Right cardiac atrium (tissue), 5 donors: ENCODE data around the gene DDOST. TPM values are rescaled to one million over a fixed set of nuclear protein-coding genes. Genes with fewer than 3 reads are reported as not detected.

Experiments used
- ATAC-seq, 2 donors: fragments of 200-7000 bp; cut with Tn5 transposase; one replicate each; pipeline versions ENCODE4 v1.8.0 to v1.9.1; 2020; ENCODE audit warnings: moderate library complexity in 2 of 2, mild to moderate bottlenecking in 1 of 2
- DNase-seq, 3 donors: peaks; one replicate each; pipeline ENCODE4 v3.0.0-alpha.2; 2020
- H3K27ac ChIP-seq: one replicate; pipeline ENCODE4 v1.5.1; 2013; ENCODE audit warnings: mild to moderate bottlenecking, low read length, control low read depth, moderate library complexity
- H3K27me3 ChIP-seq: one replicate; pipeline ENCODE4 v1.6.1; 2013; ENCODE audit not compliant: control insufficient read depth, insufficient read depth
- H3K4me1 ChIP-seq: one replicate; pipeline ENCODE4 v1.6.1; 2013; ENCODE audit warnings: low read length; ENCODE audit not compliant: control insufficient read depth, insufficient read depth
- H3K4me3 ChIP-seq: one replicate; pipeline ENCODE4 v1.5.1; 2013; ENCODE audit warnings: low read length, control low read depth
- H3K9me3 ChIP-seq: one replicate; pipeline ENCODE4 v1.6.1; 2013; ENCODE audit warnings: low read length; ENCODE audit not compliant: control insufficient read depth
- WGBS: extraction: QIAGEN DNeasy Blood & Tissue Kit; methylation state at CpG from one replicate; pipeline ENCODE4 v1.1.7; 2013; 5-methylcytosine and 5-hydroxymethylcytosine counted together
- intact Hi-C, 4 donors: fragments of 100-400 bp; cut with DNase I; formaldehyde crosslinking; loops; one replicate each; pipeline versions ENCODE4 v1.11.0 to v1.14.0; 2022 to 2023
- long read RNA-seq, 4 donors: library from polyadenylated mRNA; unstranded; transcript quantifications; one replicate each; pipeline ENCODE4 v2.0.0, GENCODE V29; 2020 to 2021
- polyA plus RNA-seq: library from polyadenylated mRNA; stranded (reverse); fragments of 200-250 nt; gene quantifications from one replicate; pipeline ENCODE4 v1.2.3, GENCODE V29; 2013
- total RNA-seq, 4 donors: library from RNA; stranded (reverse); fragmentation: NEBNext Ultra II Directional; extraction: Animal tissue kit (Norgen Biotek cat#: 25700); gene quantifications; one replicate each; pipeline ENCODE4 v1.2.1, GENCODE V29; 2021
- donor health status: healthy with polysubstance abuse.
- donor health status: DM: no; HTN: yes; CAD: no.
- donor health status: DM: no; HTN: no; CAD: no.
- donor health status: DM: no; HTN: yes; CAD: no; lungs with severe emphysema.
- donor health status: DM: yes; HTN: yes; CAD: no.

DDOST gene
- total RNA-seq (100 to 1,000 TPM; 107 to 143 (median 124) TPM), polyA plus RNA-seq (123 TPM)
- long read RNA-seq, donor 1, transcript DDOST-202 (11 exons, 2,126 nt) = major isoform, 538 of 572 reads
- long read RNA-seq, donor 1, partial matches to known transcripts = 15 of 572 reads
- long read RNA-seq, donor 1, other reads (novel, unspliced or antisense) = 16 of 572 reads
- long read RNA-seq, donor 2, transcript DDOST-202 (11 exons, 2,126 nt) = major isoform, 172 of 178 reads
- long read RNA-seq, donor 2, partial matches to known transcripts = 0 of 178 reads
- long read RNA-seq, donor 2, other reads (novel, unspliced or antisense) = 6 of 178 reads
- long read RNA-seq, donor 3, transcript DDOST-202 (11 exons, 2,126 nt) = major isoform, 1,618 of 1,694 reads
- long read RNA-seq, donor 3, partial matches to known transcripts = 19 of 1,694 reads
- long read RNA-seq, donor 3, other reads (novel, unspliced or antisense) = 54 of 1,694 reads
- long read RNA-seq, donor 4, transcript DDOST-202 (11 exons, 2,126 nt) = major isoform, 161 of 171 reads
- long read RNA-seq, donor 4, partial matches to known transcripts = 4 of 171 reads
- long read RNA-seq, donor 4, other reads (novel, unspliced or antisense) = 6 of 171 reads

- peak within 1 kb of the TSS; percentile 75 for H3K4me3 ChIP-seq
- no peaks in the 10 kb centered on the region for H3K4me1 ChIP-seq
- peak; percentile 98 for DNase-seq
- H3K27me3 ChIP-seq = no peaks in the 10 kb centered on the region
- 1% methylated on average over 58 of the region's 58 CpGs for WGBS
- no peaks in the 10 kb centered on the region for H3K9me3 ChIP-seq
- peak within 1 kb of the TSS; percentile 94 for H3K27ac ChIP-seq
- intact Hi-C loops = no loop called here
- peak; percentile 96 to 98 for ATAC-seq
These were observed at the start of gene DDOST for GRCh38 chr1:20661207-20662109. Gene DDOST, minus strand, starts transcription at chr1:20661369. Its CDS starts 19 bp downstream, at chr1:20661350.

GRCh38 chr1:20710469-20711284 lies 49.5 kb upstream of the DDOST start:
- Histone ChIP-seq H3K9me3 (no peaks in the 10 kb centered on the region), H3K27ac (no peak overlapping the region), H3K27me3 (no peaks in the 10 kb centered on the region), H3K4me1 (no peaks in the 10 kb centered on the region), H3K4me3 (no peak overlapping the region)
- intact Hi-C loops = no loop called here
- DNase-seq = peak in 1 of 3 donors; percentile 41
- ATAC-seq = no peak
- 63% methylated on average over 18 of the region's 18 CpGs for WGBS

GRCh38 chr1:20709868-20710267 lies 48.7 kb upstream of the DDOST start:
- 94% methylated on average over 3 of the region's 3 CpGs for WGBS
- H3K4me3 ChIP-seq = no peak overlapping the region
- H3K4me1 ChIP-seq = no peaks in the 10 kb centered on the region
- H3K27ac ChIP-seq = no peak overlapping the region
- intact Hi-C loops = no loop called here
- DNase-seq = no peak
- ATAC-seq = no peak
- H3K27me3 ChIP-seq = no peaks in the 10 kb centered on the region
- no peaks in the 10 kb centered on the region for H3K9me3 ChIP-seq

GRCh38 chr1:20708891-20709290 lies 47.7 kb upstream of the DDOST start:
- Histone ChIP-seq H3K4me1 (no peaks in the 10 kb centered on the region), H3K27me3 (no peaks in the 10 kb centered on the region), H3K9me3 (no peaks in the 10 kb centered on the region), H3K27ac (no peak overlapping the region), H3K4me3 (no peak overlapping the region)
- no peak for ATAC-seq
- no peak for DNase-seq
- intact Hi-C loops = no loop called here
- WGBS = 75% methylated on average over 5 of the region's 5 CpGs

GRCh38 chr1:20708057-20708456 lies 46.9 kb upstream of the DDOST start:
- intact Hi-C loops = no loop called here
- no peak overlapping the region for H3K27ac ChIP-seq
- ATAC-seq (no peak), DNase-seq (peak in 1 of 3 donors; percentile 47)
- no peaks in the 10 kb centered on the region for H3K4me1 ChIP-seq
- 82% methylated on average over 6 of the region's 6 CpGs for WGBS
- no peaks in the 10 kb centered on the region for H3K27me3 ChIP-seq
- H3K4me3 ChIP-seq = no peak overlapping the region
- no peaks in the 10 kb centered on the region for H3K9me3 ChIP-seq

- intact Hi-C loops = no loop called here
- WGBS = 49% methylated on average over 5 of the region's 5 CpGs
- DNase-seq (no peak), ATAC-seq (no peak)
- H3K27ac ChIP-seq = no peak overlapping the region
- H3K9me3 ChIP-seq = no peaks in the 10 kb centered on the region
- H3K27me3 ChIP-seq = no peaks in the 10 kb centered on the region
- no peaks in the 10 kb centered on the region for H3K4me1 ChIP-seq
- H3K4me3 ChIP-seq = no peak overlapping the region
These were observed 45.7 kb upstream of the DDOST start for GRCh38 chr1:20706841-20707240.

- ATAC-seq (no peak), DNase-seq (no peak)
- no peaks in the 10 kb centered on the region for H3K4me1 ChIP-seq
- no peak overlapping the region for H3K27ac ChIP-seq
- WGBS = 65% methylated on average over 15 of the region's 15 CpGs
- H3K4me3 ChIP-seq = no peak overlapping the region
- H3K27me3 ChIP-seq = no peaks in the 10 kb centered on the region
- intact Hi-C loops = no loop called here
- no peaks in the 10 kb centered on the region for H3K9me3 ChIP-seq
These were observed 44.1 kb upstream of the DDOST start for GRCh38 chr1:20705203-20705755.

- intact Hi-C loops = no loop called here
- ATAC-seq (no peak), DNase-seq (no peak)
- no peaks in the 10 kb centered on the region for H3K9me3 ChIP-seq
- no peak overlapping the region for H3K4me3 ChIP-seq
- H3K4me1 ChIP-seq = no peaks in the 10 kb centered on the region
- no peaks in the 10 kb centered on the region for H3K27me3 ChIP-seq
- 96% methylated on average over 41 of the region's 41 CpGs for WGBS
- H3K27ac ChIP-seq = no peak overlapping the region
These were observed 43.4 kb upstream of the DDOST start for GRCh38 chr1:20704390-20705202.

- Histone ChIP-seq H3K4me3 (no peak overlapping the region), H3K27ac (no peak overlapping the region), H3K9me3 (no peaks in the 10 kb centered on the region), H3K27me3 (no peaks in the 10 kb centered on the region), H3K4me1 (no peaks in the 10 kb centered on the region)
- WGBS = 87% methylated on average over 4 of the region's 4 CpGs
- no peak for DNase-seq
- no peak for ATAC-seq
- intact Hi-C loops = no loop called here
These were observed 42.1 kb upstream of the DDOST start for GRCh38 chr1:20703124-20703756.
